Activated T-cell treated with anti-CD3 and anti-CD28 coated beads for 24 hours (primary cell): ENCODE measurements around the gene IRX1.

Experiments used
- DNase-seq: peaks from one replicate; pipeline ENCODE4 v3.0.0-alpha.2; 2020; ENCODE audit warnings: low read depth

The IRX1 gene

GRCh38 chr5:3595006-3595961, at the start of gene IRX1:
Gene IRX1, plus strand, starts transcription at chr5:3595832. Its CDS starts 274 bp downstream, at chr5:3596106.
- DNase-seq = no peak

GRCh38 chr5:3546028-3546427, 49.6 kb upstream of the IRX1 start:
- no peak for DNase-seq

GRCh38 chr5:3564116-3564515, 31.5 kb upstream of the IRX1 start:
- no peak for DNase-seq

GRCh38 chr5:3564827-3565518, 30.7 kb upstream of the IRX1 start:
- DNase-seq = no peak

- DNase-seq = no peak
Observed at GRCh38 chr5:3584724-3585531, 10.7 kb upstream of the IRX1 start.

- no peak for DNase-seq
Observed at GRCh38 chr5:3590161-3590966, 5.3 kb upstream of the IRX1 start.

GRCh38 chr5:3590967-3591900, 4.4 kb upstream of the IRX1 start:
- DNase-seq = no peak

- no peak for DNase-seq
Observed at GRCh38 chr5:3592298-3592697, 3.3 kb upstream of the IRX1 start.

GRCh38 chr5:3593771-3594509, 1.7 kb upstream of the IRX1 start:
- DNase-seq = no peak

- DNase-seq = no peak
Observed at GRCh38 chr5:3594510-3595005, 1.1 kb upstream of the IRX1 start.

GRCh38 chr5:3596261-3596825, 711 bp downstream of the IRX1 start:
- no peak for DNase-seq

- no peak for DNase-seq
Observed at GRCh38 chr5:3596857-3597166, 1.2 kb downstream of the IRX1 start.

- no peak for DNase-seq
Observed at GRCh38 chr5:3597167-3598007, 1.8 kb downstream of the IRX1 start.

GRCh38 chr5:3598207-3598606, 2.6 kb downstream of the IRX1 start:
- no peak for DNase-seq

GRCh38 chr5:3598769-3599211, 3.2 kb downstream of the IRX1 start:
- no peak for DNase-seq

GRCh38 chr5:3599226-3600105, 3.8 kb downstream of the IRX1 start:
- no peak for DNase-seq
